NCI-H748 treated with DMSO at 0.1 percent for 48 hours (cell line): ENCODE results near the gene SH2D4B.

Experiments used
- DNase-seq: peaks from one replicate; lab custom pipeline; 2025; lab: John Stamatoyannopoulos, UW

The SH2D4B gene

DNA sequence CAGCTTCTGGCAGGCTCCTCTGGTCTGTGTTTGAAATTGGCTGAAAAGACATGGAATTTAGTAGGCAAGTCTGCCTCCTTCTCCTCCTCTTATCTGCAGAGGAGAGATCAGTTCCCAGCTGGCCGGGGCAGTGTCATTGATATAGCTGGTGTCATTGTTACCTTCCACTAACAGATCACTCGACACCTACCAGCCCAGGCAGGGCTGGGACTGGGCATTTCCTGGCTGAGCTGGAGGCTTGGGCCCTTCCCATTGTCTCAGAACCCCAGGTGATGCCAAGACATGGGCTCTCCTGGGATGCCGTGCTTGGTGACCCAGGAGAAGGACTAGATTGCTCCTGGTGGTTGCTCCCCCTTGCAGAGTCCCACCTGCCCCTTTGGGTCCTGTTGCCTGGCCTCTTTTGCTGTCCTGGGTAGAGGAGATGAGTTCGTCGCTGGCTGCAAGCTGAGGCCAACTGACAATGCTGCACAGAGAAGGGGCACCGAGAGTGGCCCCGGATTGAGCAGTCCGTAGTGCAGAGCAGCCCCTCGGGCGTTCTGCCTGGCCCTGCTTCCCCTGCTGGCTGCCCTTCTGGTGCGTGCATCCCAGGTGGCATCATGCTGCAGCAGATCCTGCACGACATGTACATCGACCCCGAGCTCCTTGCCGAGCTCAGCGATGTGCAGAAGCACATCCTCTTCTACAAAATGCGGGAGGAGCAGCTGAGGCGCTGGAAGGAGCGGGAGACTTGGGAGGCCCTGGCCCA lies at the start of gene SH2D4B:
Gene SH2D4B, plus strand, starts transcription at position 167 of the 745 bp plus-strand sequence. Its CDS starts 430 bp downstream, at position 597.
- no peak for DNase-seq

DNA sequence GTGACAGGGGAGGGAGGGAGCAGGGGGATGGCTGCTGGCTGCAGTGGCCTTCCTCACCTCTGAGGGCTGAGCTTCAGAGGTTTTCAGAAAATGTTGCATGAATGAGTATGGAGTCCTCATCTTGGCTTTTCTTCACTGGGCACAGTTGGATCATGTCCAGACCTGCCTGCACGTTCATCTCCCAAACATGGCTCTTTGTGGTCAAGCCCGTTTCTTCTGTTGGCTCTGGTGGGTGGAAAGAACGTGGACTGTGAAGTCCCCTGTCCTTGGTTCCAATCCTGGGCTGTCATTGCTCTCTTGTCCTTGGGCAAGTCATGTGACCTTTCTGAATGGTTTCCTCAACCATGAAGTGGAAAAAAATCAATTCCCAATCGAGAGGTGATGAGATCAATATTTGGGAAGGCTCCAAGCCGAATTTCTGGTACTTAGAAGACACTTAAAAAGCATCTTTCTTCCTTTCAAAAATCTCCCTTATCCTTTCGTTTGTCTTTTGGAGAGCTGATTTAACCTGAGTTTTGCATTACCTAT lies 49.1 kb upstream of the SH2D4B start:
- no peak for DNase-seq

DNA sequence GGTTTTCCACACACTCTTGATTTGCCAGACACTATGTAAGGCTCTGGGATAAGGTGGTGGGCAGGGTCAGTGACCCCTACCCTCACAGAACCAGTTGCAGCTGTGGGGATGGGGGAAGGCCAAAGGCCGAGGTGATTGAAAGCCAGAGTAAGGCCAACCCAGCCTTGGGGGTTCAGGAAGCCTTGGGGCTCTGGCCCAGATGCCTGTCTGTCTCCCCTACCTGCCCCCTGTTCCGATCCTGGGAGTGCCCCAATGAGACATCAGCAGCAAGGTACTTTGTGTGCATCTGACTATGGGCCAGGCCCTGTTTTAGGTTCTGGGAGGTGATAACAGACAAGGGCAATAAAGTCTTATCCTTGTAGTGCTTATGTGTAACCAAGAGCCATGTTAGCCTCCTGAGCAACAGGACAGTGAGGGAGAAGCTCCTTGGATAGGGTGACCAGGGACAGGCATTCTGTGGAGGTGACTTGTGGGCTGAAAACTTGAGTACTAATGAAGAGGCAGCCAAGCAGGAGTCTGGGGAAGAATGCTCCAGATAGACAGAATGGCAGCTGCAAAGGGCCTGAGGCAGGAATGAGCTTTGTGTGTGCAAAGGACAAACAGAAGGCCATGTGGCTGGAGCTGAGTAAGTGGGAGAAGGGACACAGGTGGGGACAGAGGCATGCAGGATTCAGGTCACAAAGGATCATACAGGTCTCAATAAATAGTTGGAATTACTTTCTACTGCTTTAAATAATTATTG lies 48.2 kb upstream of the SH2D4B start:
- DNase-seq = no peak

DNA sequence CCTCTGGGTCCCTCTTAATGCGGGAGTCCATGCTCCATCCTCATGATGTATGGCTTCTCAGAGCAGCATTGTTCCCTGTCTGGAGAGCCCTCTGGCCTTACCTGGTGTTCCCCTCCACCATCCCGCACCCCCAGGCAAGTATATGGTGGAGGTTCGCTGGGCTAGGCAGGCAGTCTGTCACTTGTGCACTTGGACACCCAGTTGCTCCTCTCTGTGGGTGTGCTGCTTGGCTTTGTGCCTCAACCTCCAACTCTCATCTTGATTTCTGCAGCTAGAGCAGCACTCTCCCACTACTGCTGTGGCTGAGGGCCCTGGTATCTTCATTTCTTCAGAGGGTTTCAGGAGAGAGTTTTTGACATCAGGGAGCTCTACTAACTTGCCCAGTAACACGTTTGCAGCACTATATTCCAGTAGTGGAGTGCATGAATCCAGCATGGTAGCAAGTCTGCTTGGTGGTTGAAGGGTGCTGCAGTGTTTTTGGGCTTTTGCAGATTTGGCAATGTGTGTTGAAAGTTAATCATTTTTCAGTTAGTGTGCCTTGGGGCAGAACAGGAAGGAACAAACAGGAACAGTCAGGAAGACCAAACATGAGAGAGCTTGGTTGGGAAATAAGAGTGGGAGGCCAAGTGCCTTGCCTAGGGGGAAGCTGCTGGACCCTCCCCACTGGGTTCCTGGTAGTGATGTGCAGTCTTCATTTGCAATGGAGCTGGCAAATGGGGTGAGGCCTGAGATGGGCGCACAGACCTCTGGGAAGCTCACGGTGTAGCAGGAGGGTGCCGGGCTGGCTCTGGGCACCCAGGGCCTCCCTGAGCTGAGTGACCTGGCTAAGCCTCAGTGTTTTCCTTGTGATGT lies 46.2 kb upstream of the SH2D4B start:
- no peak for DNase-seq

DNA sequence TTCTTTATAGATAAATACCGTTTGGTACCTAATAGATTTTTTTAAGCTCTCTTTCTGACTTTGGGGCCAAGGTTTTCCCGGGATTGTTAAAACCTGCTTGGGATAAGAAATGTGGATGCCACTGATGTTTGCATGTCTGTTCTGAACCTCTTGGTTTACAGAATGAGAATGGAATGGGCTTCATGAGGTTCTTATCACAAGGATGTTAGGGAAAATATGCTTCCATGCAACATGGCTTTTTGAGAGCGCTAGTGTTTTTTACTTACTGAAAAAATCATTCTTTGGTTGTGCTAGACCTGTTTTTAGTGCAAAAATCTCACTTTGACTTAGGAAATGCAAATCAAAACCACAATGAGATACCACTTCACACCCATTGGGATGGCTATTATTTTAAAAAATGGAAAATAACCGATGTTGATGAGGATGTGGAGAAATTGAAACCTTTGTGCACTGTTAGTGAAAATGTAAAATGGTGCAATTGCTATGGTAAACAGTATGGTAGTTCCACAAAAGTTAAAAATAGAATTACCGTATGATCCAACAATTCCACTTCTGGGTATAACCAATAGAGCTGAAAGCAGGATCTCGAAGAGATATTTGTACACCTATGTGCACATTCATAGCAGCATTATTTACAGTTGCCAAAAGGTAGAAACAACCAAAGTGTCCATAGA lies 44.7 kb upstream of the SH2D4B start:
- DNase-seq = no peak

DNA sequence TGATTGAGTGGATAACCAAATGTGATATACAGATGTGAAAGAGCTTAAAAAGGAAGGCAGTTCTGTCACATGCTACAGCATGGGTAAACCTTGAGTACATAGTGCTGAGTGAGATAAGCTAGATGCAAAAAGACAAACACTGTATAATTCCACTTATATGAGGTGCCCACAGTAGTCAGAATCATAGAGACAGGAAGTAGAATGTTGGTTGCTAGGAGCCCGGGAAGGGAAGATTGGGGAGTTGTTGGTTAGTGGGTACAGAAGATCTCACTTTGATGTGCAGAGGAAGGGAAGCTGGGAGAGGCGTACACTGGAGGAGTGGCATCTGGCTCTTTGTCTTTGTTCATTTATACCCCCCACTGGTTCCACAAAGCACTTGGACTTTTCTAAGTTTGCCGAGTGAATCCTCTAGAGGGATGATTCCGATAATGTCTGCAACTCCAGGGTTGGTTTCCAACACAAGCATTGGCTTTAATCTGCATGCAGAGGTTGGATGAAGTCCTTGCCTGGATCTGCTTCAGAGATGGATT lies 44.1 kb upstream of the SH2D4B start:
- DNase-seq = no peak

DNA sequence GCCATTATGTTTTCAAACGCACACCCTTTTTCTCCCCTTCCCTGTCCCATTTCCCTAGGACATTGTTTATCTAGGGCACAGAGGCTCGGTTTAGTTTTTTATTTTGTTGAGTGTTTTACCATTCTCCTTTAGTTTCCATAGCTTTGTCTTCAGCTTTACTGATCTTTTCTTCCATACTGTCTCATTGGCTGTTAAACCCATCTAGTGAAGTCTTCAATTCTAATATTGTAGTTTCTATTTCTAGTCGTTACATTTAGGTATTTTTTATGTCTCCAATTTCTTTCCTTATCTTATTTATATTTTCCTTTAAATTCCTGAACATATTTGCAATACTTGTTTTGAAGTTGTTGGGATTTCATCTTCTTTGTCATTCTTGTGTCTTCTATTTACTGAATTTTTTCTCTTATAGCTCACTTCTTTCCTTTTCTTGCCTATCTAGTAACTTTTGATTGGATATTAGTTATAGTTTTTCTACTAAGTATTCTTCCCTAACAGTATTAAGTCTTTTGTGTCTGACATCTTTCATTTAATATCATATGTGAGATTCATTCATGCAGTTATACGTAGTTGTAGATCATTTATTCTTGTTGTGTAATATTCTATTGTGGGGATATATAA lies 41.0 kb upstream of the SH2D4B start:
- DNase-seq = no peak

DNA sequence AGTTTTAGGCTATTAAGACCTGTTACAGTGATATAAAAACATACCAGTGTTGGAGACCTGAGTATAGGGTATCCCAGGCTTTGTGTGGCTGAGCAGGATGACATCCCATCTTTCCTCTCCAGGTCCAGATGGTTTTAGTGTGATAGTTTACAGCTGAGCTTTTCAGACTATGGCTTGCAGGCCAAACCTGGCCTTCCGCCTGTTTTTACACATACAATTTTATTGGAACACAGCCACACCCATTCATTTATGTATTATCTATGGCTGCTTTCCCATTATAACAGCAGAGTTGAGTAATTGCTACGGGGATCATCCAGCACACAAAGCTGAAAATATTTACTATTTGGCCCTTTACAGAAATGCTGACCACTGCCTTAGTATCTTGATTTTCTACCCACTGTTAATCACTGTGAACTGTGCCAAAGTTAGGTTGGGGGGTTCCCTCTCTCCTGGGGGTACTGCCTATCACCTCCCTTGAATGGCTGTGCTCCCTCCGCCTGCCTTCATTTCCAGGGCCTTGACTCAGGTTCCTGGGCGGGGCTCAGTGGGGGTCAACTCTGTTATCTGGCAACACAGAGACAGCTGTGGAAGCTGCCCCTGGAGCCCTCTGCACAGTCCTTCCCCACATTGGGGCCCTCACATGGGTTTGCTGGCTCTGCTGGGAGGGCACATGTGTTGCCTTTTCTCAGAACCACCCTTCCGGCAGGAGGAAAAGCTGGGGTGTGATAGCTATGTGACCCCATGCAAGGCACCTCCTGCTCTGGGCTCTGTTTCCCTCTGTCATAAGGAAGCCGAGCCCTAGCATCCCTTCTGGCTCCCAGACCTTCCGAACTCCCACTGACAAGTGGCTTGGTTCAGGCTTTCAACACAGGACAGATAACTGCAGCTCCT lies 40.3 kb upstream of the SH2D4B start:
- DNase-seq = no peak

DNA sequence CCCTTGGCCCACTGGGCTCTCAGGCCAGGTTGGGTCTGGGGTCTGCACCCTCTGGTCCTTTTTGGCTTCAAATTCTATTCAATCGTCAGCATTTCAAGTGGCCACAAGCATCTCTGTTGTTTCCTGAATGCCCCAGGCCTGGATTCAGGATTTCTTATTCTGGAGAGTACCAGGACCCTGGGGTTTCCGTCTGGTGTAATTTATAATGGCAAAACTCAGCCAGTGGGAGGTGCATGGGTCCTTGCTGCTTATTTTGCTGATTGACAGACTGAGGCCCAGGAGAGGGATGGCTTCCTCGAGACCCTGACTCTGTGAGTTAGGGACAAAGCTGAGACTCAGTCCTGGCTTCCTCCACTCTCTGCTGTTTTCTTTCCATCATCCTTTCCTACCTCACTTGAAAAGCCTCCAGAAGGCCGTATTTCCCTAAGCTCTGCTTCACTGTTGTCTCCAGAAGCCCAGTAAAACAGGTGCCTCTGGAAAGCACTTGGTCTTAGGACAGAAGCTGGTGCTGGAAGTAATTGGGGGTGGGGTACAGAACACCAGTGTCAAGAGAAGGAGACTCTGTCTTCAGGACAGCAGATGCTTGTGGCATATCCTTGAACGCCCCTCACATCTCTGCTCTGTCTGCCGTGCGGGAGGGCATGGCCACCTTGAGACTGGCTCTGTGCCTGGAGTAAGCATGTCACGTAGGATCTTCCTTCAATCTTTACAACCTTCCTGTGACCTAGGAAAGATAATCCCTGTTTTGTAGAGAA lies 39.4 kb upstream of the SH2D4B start:
- DNase-seq = no peak

DNA sequence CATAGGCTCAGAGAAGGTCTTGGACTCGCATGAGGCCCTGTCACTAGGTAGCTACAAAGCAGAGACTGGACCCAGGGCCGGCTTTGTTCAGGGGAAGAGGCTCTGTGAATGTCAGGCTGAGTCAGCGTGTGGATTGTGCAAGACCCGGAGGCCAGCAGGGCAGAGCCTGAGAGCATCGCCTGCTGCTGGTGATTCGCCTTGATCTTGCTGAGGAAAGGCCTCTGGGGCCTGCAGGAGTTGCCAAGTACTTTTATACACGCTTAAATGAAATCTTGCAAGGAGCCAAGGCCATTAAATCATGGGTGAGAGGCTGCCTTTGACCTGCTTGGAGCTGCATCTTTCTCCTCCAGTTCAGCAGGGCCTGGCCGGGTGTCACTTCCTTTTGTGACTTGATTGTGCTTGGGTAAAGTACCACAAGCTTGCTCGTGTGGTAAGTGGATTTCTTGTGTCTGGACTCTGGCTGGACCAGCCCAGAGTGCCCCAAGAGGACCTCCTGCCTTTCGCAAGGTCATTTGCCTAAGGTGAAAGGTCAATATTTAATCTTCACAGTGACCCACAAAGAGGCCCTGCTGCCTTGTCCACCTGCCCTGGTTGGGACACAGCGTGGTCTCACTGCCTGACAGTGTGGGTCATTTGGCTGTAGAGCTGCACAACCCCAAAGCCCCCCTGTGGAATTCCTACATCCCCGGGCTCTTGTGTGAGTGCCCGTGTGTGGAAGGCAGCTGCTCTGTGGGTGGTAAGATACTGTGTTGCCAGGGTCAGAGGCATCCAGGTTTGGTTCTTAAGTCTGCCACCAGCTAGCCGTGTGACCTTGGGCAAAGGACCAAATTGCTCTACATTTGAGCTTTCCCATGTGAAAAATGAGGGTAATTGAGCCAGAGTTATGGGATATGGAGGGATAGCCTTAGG lies 38.6 kb upstream of the SH2D4B start:
- no peak for DNase-seq

DNA sequence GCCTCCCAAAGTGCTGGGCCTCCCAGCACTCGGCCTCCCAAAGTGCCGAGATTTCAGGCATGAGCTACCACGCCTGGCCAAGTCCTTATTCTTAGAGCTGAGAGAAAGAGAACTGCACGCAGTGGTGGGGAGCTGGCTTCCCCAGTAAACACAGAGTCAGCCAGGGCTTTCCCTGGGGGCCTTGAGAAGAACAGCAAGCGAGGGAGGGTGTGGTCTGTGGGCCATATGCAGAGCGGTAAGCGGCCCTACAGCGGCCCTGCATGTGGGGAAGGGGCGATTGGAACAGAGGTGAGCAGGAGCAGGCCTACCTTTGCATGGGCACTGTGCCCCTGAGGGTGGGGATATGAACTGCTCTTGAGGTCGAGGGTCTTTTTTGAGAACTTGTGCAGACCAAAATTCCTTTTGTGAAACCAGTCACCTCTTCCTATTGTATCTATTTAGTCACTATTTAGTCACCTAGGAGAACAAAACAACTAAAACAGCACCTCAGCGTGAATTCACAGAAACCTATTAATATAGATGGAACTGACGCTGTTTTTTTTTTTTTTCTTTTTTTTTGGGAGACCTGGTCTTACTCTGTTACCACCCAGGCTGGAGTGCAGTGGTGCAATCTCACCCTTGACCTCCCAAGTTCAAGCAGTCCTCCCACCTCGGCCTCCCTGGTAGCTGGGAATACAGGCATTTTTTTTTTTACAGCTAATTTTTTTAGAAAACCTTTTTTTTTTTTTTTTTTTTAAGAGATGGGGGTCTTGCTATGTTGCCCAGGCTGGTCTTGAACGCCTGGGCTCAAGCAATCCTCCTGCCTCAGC lies 36.9 kb upstream of the SH2D4B start:
- DNase-seq = no peak

DNA sequence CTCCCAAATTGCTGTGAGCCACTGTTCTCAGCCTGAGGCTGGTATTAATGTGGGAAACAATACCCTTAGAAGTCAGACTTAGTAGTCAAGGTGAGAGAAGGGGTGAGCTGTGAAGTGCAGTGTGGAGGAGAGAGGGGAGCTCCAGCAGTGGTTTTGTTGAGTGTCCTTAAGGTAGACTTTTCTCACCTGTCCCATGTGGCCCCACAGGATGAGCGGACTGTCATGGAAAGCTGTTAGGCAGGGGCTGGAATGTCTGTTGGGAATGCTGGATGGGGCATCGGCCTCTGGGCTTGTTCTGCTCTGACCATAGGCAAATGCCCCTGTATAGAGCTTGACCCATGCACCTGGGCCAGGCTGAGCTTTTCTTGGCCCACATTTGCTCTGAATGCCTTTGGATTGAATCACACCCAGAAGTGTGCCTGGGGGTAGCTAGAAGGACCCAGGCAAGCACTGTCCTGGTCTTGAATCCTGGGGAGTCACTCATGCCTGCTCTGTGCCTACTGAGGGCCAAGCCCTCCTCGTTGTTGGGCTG lies 36.3 kb upstream of the SH2D4B start:
- DNase-seq = no peak

DNA sequence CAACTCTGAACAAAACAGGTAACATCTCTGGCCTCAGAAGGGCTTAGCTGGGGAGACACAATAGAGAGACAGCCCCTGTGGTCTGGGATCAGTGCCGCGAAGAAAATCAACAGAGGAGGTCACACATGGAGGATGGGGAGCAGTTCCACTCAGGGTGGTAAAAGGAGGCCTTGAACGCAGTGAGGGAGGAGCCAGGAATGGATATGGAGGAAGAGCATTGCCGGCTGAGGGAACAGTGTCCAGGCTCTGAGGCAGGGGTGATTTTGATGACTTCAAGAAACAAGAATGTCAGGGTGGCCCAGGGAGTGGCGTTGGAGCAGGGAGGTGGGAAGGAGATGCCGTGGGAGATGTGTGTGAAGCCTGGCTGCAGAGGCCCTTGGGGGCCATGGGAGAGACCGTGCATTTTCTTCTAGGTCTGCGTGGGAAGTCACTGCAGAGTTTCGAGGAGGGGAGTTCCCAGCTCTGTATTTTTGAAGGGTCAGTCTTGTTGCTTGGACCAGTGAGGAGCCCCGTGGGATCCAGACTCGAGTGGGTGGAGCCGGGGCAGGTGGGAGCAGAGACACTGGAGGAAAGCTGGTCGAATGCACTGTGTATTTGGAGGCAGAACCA lies 35.7 kb upstream of the SH2D4B start:
- no peak for DNase-seq

DNA sequence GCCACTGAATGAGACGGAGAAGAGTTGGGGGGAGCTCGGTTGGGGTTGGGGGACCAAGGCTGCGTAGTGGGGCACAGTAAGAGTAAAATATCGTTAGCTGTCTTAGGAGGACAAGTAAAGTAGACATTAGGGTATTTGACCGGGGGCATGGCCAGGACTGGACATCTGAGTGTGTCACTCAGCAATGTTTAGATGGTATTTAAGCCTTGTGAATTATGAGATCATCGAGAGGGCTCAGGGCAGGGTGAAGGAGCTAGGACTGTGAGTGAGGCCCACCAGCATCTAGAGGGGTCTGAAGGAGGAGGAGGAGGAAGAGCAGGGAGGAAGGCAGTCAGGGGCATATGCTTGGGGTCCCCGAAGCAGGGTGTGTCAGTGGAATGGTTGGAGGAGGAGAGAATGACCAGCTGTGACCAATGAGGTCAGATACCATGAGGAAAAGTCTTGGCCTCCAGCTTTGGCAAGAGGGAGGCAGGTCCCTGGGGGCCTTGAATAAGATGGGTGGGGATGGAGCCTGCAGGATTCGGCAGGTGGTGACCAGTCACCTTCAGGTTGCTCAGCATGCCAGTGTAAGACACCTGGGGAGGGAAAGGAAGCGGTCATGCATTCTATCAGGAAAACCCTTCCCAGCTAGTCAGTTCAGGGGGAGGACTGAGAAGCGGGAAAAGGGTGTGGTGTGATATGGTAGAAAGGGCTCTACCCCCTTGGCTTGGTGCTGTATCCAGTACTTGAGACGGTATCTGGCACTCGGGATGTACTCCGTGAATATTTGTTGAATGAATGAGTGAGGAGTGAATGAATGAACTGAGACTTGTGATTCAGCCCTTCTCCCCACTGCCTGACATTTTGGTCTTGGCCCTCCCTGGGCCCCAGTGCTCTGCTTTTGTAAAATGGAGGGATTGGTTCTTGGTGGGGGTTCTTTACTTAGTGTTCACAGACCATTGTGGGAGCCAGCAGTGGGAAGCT lies 34.8 kb upstream of the SH2D4B start:
- DNase-seq = no peak

DNA sequence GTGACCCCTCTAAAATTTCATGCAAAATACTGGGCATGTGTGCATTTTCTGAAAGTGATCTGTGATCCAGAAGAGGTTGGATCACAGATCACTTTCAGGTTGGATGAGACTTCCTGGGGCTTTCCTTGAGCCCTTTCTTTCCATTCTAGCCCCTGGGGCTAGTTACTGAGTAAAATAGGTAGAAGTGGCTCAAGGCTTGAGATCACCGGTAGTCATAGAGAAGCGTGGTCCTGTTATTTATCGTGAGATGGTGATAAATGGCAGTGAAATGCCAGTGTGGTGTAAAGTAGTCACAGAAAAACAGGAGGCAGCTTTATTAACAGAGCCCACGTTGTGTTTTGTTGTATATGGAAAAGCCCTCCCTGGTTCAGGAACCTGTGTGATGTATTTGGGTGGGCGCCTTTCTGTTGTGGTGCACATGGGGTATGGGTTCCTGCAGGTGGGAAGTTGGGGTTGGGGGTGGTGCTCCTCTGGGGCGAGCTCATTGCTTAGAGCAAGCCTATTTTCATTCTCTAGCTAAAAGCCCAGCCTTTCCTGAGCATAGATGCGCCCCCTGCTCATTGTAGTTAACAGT lies 34.0 kb upstream of the SH2D4B start:
- no peak for DNase-seq
